HEK293T (cell line): ENCODE results near the gene TBCEL.

ENCODE experiments used
- CTCF ChIA-PET: fragments of 350-600 bp; formaldehyde crosslinking; extraction: SDS; loops from one replicate; lab custom pipeline; 2021; ENCODE audit warnings: antibody characterized with exemption, inconsistent platforms; lab: Yijun Ruan, JAX
- POLR2A ChIA-PET: fragments of 350-600 bp; formaldehyde crosslinking; extraction: SDS; loops from one replicate; lab custom pipeline; 2020; ENCODE audit warnings: antibody characterized with exemption, inconsistent platforms; lab: Yijun Ruan, JAX
- DNase-seq: peaks from one replicate; pipeline ENCODE4 v3.0.0; 2012; ENCODE audit warnings: mixed read lengths; ENCODE audit errors: extremely low spot score
- ARNT ChIP-seq: fragments of 450-650 bp; IDR thresholded peaks from 2 replicates; pipeline ENCODE4 v1.6.1; 2017; ENCODE audit warnings: mild to moderate bottlenecking
- BHLHE40 ChIP-seq: fragments of 450-650 bp; IDR thresholded peaks from 2 replicates; pipeline ENCODE4 v1.6.1; 2016; ENCODE audit warnings: mild to moderate bottlenecking, moderate library complexity, borderline replicate concordance
- CTBP1 ChIP-seq: fragments of 450-650 bp; IDR thresholded peaks from 2 replicates; pipeline ENCODE4 v1.6.1; 2016; ENCODE audit warnings: borderline replicate concordance
- ELF4 ChIP-seq: fragments of 450-650 bp; IDR thresholded peaks from 2 replicates; pipeline ENCODE4 v1.6.1; 2017; ENCODE audit warnings: antibody characterized with exemption
- FOXA1 ChIP-seq: fragments of 450-650 bp; IDR thresholded peaks from 2 replicates; pipeline ENCODE4 v1.6.1; 2016; ENCODE audit warnings: mild to moderate bottlenecking
- FOXK2 ChIP-seq: fragments of 450-650 bp; IDR thresholded peaks from 2 replicates; pipeline ENCODE4 v1.6.1; 2016; ENCODE audit warnings: mild to moderate bottlenecking
- FOXM1 ChIP-seq: fragments of 450-650 bp; IDR thresholded peaks from 2 replicates; pipeline ENCODE4 v1.6.1; 2017; ENCODE audit warnings: mild to moderate bottlenecking, borderline replicate concordance
- HDGF ChIP-seq: fragments of 450-650 bp; IDR thresholded peaks from 2 replicates; pipeline ENCODE4 v1.6.1; 2017; ENCODE audit warnings: antibody characterized with exemption, borderline replicate concordance
- L3MBTL2 ChIP-seq: fragments of 450-650 bp; conservative IDR thresholded peaks from 2 replicates; pipeline ENCODE4 v1.6.1; 2016; ENCODE audit warnings: mild to moderate bottlenecking
- LEF1 ChIP-seq: fragments of 450-650 bp; IDR thresholded peaks from 2 replicates; pipeline ENCODE4 v1.6.1; 2017; ENCODE audit warnings: mild to moderate bottlenecking, borderline replicate concordance
- NFRKB ChIP-seq: fragments of 450-650 bp; IDR thresholded peaks from 2 replicates; pipeline ENCODE4 v1.6.1; 2016; ENCODE audit warnings: mild to moderate bottlenecking, moderate library complexity
- SP1 ChIP-seq: fragments of 450-650 bp; IDR thresholded peaks from 2 replicates; pipeline ENCODE4 v1.6.1; 2017
- SUZ12 ChIP-seq: fragments of 450-650 bp; IDR thresholded peaks from 2 replicates; pipeline ENCODE4 v1.6.1; 2016; ENCODE audit warnings: mild to moderate bottlenecking
- TARDBP ChIP-seq: fragments of 450-650 bp; IDR thresholded peaks from 2 replicates; pipeline ENCODE4 v1.6.1; 2016
- ZNF384 ChIP-seq: fragments of 450-650 bp; IDR thresholded peaks from 2 replicates; pipeline ENCODE4 v1.6.1; 2016
- TF ChIP-seq, protein P1 (sequence below): fragments of 450-650 bp; IDR thresholded peaks from 2 replicates; pipeline ENCODE4 v1.6.1; 2016

The TBCEL gene

DNA sequence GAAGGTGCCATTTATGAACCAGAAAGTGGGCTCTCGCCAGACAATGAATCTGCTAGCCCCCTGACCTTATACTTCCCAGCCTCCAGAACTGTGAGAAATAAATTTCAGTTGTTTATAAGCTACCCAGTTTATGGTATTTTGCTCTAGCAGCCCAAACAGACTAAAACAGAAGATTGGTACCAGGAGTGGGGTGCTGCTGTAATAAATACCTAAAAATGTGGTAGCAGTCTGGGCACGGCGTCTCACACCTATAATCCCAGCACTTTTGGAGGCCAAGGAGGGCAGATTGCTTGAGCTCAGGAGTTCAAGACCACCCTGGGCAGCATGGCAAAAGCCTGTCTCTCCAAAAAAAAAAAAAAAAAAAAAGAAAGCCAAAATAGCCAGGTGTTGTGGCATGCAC is 98.4 kb downstream of the TBCEL start:
- TF ChIP-seq LEF1 (no peak), FOXK2 (no peak), ELF4 (no peak), HDGF (no peak), CTBP1 (no peak), ZNF384 (no peak), FOXA1 (no peak), BHLHE40 (no peak), ARNT (no peak), SUZ12 (no peak), L3MBTL2 (no peak), FOXM1 (no peak), NFRKB (no peak), SP1 (no peak), TARDBP (no peak)
- TF ChIP-seq, protein P1, sequence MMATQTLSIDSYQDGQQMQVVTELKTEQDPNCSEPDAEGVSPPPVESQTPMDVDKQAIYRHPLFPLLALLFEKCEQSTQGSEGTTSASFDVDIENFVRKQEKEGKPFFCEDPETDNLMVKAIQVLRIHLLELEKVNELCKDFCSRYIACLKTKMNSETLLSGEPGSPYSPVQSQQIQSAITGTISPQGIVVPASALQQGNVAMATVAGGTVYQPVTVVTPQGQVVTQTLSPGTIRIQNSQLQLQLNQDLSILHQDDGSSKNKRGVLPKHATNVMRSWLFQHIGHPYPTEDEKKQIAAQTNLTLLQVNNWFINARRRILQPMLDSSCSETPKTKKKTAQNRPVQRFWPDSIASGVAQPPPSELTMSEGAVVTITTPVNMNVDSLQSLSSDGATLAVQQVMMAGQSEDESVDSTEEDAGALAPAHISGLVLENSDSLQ, result no peak
- DNase-seq, result no peak
- ChIA-PET CTCF (interaction anchor here (0.6 kb wide), 1 partner anchor 193 kb away, joined by 3 read pairs; no protein-coding TSS in a partner anchor), POLR2A (no interaction called here)

DNA sequence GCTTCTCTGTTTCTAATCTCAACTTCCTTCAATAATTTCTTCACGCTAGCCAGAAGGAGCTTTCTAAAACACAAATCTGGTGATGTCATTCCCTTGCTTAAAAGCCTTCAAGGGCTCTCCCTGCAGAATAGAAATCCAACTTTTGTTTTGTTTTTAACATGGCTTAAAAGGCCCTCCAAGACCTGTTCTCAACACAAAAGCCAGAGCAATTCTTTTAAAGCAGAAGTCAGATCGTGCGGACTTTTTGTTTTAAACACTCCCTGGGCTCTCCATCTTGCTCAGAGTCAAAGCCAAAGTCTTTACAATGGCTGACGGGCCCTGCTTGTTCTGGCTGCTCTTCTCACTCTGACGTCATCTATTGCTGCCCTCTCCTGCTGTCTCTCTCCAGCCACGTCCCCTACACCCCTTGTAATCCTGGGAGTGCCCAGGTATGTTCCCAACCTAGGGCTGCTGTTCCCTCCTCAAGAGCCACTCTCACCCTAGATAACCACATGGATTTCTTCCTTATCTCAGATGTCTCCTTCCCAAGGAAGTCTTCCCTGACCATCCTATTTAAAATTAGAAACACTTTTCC is 99.7 kb downstream of the TBCEL start:
- CTCF ChIA-PET, result no interaction called here

DNA sequence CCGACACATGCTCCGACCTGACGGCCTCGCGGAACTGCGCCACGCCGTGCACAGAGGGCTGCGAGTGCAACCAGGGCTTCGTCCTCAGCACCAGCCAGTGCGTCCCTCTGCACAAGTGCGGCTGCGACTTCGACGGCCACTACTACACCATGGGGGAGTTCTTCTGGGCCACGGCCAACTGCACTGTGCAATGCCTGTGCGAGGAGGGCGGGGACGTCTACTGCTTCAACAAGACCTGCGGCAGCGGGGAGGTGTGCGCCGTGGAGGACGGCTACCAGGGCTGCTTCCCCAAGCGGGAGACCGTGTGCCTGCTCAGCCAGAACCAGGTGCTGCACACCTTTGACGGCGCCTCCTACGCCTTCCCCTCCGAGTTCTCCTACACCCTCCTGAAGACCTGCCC is 103.9 kb downstream of the TBCEL start:
- POLR2A ChIA-PET, result no interaction called here
- no peak for DNase-seq
- CTCF ChIA-PET, result no interaction called here
- TF ChIP-seq ZNF384 (no peak), SP1 (no peak), BHLHE40 (no peak), HDGF (no peak), LEF1 (no peak), TARDBP (no peak), FOXM1 (no peak), ARNT (no peak)
- TF ChIP-seq, protein P1, result no peak

More for the DNA sequence above, 99.7 kb downstream of the TBCEL start:
- TF ChIP-seq LEF1 (no peak), FOXK2 (no peak), HDGF (no peak), BHLHE40 (no peak), ELF4 (no peak), TARDBP (no peak), CTBP1 (no peak), L3MBTL2 (no peak), FOXA1 (no peak), SP1 (no peak), SUZ12 (no peak), ZNF384 (no peak), ARNT (no peak)
- TF ChIP-seq, protein P1, result no peak
- POLR2A ChIA-PET, result no interaction called here
- no peak for DNase-seq

DNA sequence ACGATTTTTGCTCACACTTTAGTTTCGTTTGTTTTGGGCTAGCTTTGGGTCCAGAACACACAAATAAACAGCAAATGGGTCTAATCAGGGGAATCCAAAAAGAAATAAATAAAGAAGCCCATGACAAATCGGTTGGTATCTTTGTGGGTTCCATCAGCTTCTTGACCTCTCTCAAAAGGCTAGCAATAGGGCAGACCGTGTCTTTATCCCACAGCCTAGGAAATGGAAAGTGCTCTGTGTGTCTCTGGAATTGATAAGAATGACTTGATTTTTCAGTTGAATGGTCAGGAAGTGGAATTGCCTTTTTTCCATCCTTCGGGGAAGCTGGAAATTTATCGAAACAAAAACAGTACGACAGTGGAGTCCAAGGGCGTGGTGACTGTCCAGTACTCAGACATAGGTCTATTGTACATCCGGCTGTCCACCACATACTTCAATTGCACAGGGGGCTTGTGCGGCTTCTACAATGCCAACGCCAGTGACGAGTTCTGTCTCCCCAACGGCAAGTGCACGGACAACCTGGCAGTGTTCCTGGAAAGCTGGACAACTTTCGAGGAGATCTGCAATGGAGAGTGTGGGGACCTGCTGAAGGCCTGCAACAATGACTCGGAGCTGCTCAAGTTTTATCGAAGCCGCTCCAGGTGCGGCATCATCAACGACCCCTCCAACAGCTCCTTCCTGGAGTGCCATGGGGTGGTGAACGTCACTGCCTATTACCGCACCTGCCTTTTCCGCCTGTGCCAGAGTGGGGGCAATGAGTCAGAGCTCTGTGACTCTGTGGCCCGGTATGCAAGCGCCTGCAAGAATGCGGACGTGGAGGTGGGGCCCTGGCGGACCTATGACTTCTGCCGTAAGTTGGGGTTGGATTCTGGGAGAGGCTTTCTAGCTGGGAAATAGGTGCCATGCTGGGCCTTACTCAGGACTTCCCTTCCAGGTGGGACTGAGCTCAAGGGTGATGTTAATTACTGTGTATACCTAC is 105.7 kb downstream of the TBCEL start:
- TF ChIP-seq L3MBTL2 (no peak), HDGF (no peak), BHLHE40 (no peak), NFRKB (no peak), CTBP1 (no peak), SUZ12 (no peak), FOXK2 (no peak), TARDBP (no peak), ELF4 (no peak)
- POLR2A ChIA-PET, result no interaction called here
- DNase-seq, result no peak
- CTCF ChIA-PET, result interaction anchor here (1.1 kb wide), 1 partner anchor 197 kb away, joined by 3 read pairs; no protein-coding TSS in a partner anchor

DNA sequence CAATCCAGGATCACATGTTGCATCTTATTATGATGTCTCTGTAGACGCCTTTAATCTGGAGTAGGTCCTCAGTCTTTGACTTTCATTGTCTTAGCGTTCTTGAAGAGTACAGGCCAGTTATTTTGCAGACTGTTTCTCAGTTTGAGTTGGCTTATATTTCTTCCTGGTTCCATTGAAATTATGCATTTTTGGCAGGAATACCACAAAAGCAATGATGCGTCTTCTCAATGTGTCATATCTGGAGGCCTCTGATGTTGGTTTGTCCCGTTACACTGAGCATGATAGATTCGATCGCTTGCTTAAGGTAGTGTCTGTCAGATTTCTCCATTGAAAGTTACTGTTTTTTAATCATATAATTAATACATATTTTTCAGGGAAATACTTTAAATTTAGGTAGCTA is 107.8 kb downstream of the TBCEL start:
- POLR2A ChIA-PET, result no interaction called here
- CTCF ChIA-PET, result interaction anchor here (0.6 to 1.0 kb wide), 2 partner anchors 13 to 63 kb away, joined by 3 read pairs; no protein-coding TSS in a partner anchor
- no peak for DNase-seq
- TF ChIP-seq SUZ12 (no peak), ZNF384 (no peak), NFRKB (no peak), FOXK2 (no peak), TARDBP (no peak), ELF4 (no peak), ARNT (no peak), HDGF (no peak), BHLHE40 (no peak), CTBP1 (no peak)
- TF ChIP-seq, protein P1, result no peak
